K562 (cell line): ENCODE measurements around the gene CD14. TPM values are rescaled to one million over a fixed set of nuclear protein-coding genes. Genes with fewer than 3 reads are reported as not detected.

ENCODE experiments used
- EHMT2 ChIP-seq: fragments of 450-650 bp; IDR thresholded peaks from 2 replicates; pipeline ENCODE4 v1.6.1; 2018; ENCODE audit warnings: antibody characterized with exemption
- FOXJ2 ChIP-seq: fragments of 200-800 bp; sonication (Bioruptor generic); IDR thresholded peaks from 2 replicates; pipeline ENCODE4 v1.6.1; 2016; ENCODE audit warnings: missing genetic modification characterization, missing compliant biosample characterization
- FOXK1 ChIP-seq: sonication (generic); formaldehyde crosslinking; IDR thresholded peaks from 2 replicates; pipeline ENCODE4 v1.8.0; 2022; ENCODE audit warnings: missing genetic modification reagents, mild to moderate bottlenecking, borderline replicate concordance
- NCOA2 ChIP-seq, 2 experiments: fragments of 450-650 bp; IDR thresholded peaks; 2 replicates each; pipeline ENCODE4 v1.6.1; 2018; ENCODE audit warnings: mild to moderate bottlenecking in 2 of 2, moderate library complexity in 1 of 2; ENCODE audit not compliant: partially characterized antibody in 2 of 2
- SMAD2 ChIP-seq: fragments of 150-350 bp; IDR thresholded peaks from 2 replicates; pipeline ENCODE4 v1.6.1; 2014; ENCODE audit warnings: low read depth, mild to moderate bottlenecking, low read length
- polyA plus RNA-seq, 8 experiments: library from polyadenylated mRNA; depleted of rRNA in 4 of 8; stranded (reverse) in 5 of 8; unstranded in 3 of 8; fragments of >200 nt; fragmentation: Nextera tagmentation in 2 of 8; fragmentation: Illumina TruSeq in 1 of 8; extraction: Ambion mirVana in 2 of 8; extraction: Trizol in 1 of 8; gene quantifications; 2 replicates each; pipeline versions ENCODE4 v1.2.1 to v1.2.3, GENCODE V29; 2011 to 2014; ENCODE audit warnings: inconsistent platforms in 1 of 8, missing spikeins in 1 of 8
- total RNA-seq, 7 experiments: library from RNA; depleted of rRNA in 6 of 7; stranded (reverse); fragments of >200 nt in 6 of 7; fragmentation: Illumina TruSeq in 2 of 7; extraction: Trizol in 2 of 7; gene quantifications; 2 replicates each; pipeline versions ENCODE4 v1.2.1 to v1.2.3, GENCODE V29; 2011 to 2021; ENCODE audit warnings: low replicate concordance in 1 of 7
- TF ChIP-seq, protein P1 (sequence below): IDR thresholded peaks from 2 replicates; pipeline ENCODE4 v1.6.1; 2016; ENCODE audit warnings: missing genetic modification characterization, missing compliant biosample characterization
- TF ChIP-seq, protein P2 (sequence below): fragments of 450-650 bp; conservative IDR thresholded peaks from 2 replicates; pipeline ENCODE4 v1.6.1; 2016; ENCODE audit warnings: missing genetic modification characterization, low read depth, mild to moderate bottlenecking, control low read depth, missing compliant biosample characterization

Gene CD14
- total and polyA plus RNA-seq, 9 of the 15 experiments (the other 6 are each of a cell fraction or from before 2014, with no cell fraction given): 0.07 to 0.47 (median 0.14) TPM; not detected in 2

DNA sequence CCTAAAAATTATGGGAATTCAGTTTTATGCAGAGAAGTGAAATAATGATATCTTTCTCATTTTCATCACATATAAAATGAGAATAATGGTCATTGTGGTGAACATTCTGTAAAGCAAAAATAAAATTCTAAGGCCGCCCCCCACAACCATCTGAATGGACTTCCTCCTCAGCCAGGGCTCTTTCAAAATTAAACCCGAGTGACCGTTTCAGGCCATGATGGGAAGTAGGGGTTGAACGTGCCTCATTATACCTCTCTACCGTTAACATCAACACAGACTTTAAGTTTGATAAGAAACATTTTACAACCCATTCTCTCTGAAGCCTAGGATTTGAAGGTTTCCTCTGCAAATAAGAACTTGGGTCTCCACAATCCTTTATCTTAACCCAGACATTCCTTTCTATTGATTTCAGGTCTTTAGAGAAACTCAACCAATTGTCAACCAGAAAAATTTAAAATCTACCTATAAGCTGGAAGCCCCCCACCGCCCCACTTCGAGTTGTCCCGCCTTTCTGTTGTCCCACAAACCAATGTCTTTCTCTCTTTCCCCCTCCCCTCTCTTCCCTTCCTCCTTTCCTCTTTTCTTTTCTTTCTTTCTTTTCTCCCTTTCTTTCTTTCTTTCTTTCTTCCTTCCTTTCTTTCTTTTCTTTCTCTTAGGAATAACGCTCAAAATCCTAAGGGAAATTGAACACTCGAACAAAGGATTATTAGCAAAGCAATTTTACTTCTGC, 4.6 kb upstream of the CD14 start (continued):
- TF ChIP-seq FOXK1 (no peak), NCOA2 (IDR thresholded peaks at IDR 0.05; ENCODE audit: partially characterized antibody in 2 of 2) (no peak), EHMT2 (0 out of 2 replicates have a peak, but pooled peaks have one; percentile 14), SMAD2 (no peak), FOXJ2 (tag) (no peak)
- TF ChIP-seq, protein P1, sequence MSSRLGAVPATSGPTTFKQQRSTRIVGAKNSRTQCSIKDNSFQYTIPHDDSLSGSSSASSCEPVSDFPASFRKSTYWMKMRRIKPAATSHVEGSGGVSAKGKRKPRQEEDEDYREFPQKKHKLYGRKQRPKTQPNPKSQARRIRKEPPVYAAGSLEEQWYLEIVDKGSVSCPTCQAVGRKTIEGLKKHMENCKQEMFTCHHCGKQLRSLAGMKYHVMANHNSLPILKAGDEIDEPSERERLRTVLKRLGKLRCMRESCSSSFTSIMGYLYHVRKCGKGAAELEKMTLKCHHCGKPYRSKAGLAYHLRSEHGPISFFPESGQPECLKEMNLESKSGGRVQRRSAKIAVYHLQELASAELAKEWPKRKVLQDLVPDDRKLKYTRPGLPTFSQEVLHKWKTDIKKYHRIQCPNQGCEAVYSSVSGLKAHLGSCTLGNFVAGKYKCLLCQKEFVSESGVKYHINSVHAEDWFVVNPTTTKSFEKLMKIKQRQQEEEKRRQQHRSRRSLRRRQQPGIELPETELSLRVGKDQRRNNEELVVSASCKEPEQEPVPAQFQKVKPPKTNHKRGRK (tag): peak; percentile 97
- TF ChIP-seq, protein P2, sequence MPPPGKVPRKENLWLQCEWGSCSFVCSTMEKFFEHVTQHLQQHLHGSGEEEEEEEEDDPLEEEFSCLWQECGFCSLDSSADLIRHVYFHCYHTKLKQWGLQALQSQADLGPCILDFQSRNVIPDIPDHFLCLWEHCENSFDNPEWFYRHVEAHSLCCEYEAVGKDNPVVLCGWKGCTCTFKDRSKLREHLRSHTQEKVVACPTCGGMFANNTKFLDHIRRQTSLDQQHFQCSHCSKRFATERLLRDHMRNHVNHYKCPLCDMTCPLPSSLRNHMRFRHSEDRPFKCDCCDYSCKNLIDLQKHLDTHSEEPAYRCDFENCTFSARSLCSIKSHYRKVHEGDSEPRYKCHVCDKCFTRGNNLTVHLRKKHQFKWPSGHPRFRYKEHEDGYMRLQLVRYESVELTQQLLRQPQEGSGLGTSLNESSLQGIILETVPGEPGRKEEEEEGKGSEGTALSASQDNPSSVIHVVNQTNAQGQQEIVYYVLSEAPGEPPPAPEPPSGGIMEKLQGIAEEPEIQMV (tag): 0 out of 2 replicates have a peak, but pooled peaks have one; percentile 46
